Loucy (cell line): ENCODE data around the gene APOBEC3G.

ENCODE experiments used
- CTCF ChIP-seq: fragments of 200-600 bp; sonication (generic); conservative IDR thresholded peaks from 2 replicates; pipeline ENCODE4 v1.5.1; 2014; ENCODE audit warnings: mild to moderate bottlenecking, antibody characterized with exemption, low read length
- EZH2phosphoT487 ChIP-seq: fragments of 200-600 bp; IDR thresholded peaks from 2 replicates; pipeline ENCODE4 v1.6.1; 2018; ENCODE audit warnings: antibody characterized with exemption, mild to moderate bottlenecking, moderate library complexity, borderline replicate concordance

GRCh38 chr22:39120983-39121382 is 43.9 kb downstream of the APOBEC3G start:
- TF ChIP-seq EZH2phosphoT487 (no peak), CTCF (no peak)
